HCT116 (cell line): ENCODE results near the gene KCND3. TPM values are rescaled to one million over a fixed set of nuclear protein-coding genes. Genes with fewer than 3 reads are reported as not detected.

ENCODE experiments used
- ATAC-seq: fragments of 200-7000 bp; cut with Tn5 transposase; 2 replicates; pipeline ENCODE4 v1.9.1; 2020; ENCODE audit warnings: mild to moderate bottlenecking, moderate library complexity
- BruUV-seq: library from RNA; stranded (reverse); fragments of 400-500 nt; replicated peaks from 2 replicates; lab custom pipeline; 2021; lab: Mats Ljungman, UMichigan
- CTCF ChIA-PET: fragments of 300-600 bp; sonication (Branson Sonifier 250); formaldehyde crosslinking; loops from one replicate; lab custom pipeline; 2021; ENCODE audit warnings: antibody characterized with exemption; lab: Charles Lee
- POLR2A ChIA-PET: fragments of 300-600, 350-600 bp; sonication (Branson Sonifier 250); formaldehyde crosslinking; loops from one replicate; lab custom pipeline; 2021; ENCODE audit warnings: antibody characterized with exemption; lab: Charles Lee
- RAD21 ChIA-PET, 2 experiments: fragments of 300-600 bp; sonication (Branson Sonifier 250); formaldehyde crosslinking; loops; one replicate each; lab custom pipeline; 2023; ENCODE audit warnings: low total read pairs in 2 of 2; ENCODE audit not compliant: uncharacterized antibody in 2 of 2, unreplicated experiment in 2 of 2, low non-redundant PET in 1 of 2; lab: Charles Lee
- DNase-seq: peaks from one replicate; pipeline ENCODE4 v3.0.0-alpha.2; 2010; ENCODE audit warnings: low read depth, low spot score
- H2AFZ ChIP-seq: fragments of 200-600 bp; shearing (Covaris generic), sonication (generic); 2 replicates; pipeline ENCODE4 v1.6.1; 2017; ENCODE audit warnings: low read depth, mixed run types, mixed read lengths, antibody characterized with exemption, low read length; ENCODE audit not compliant: poor library complexity, severe bottlenecking
- H3K27ac ChIP-seq: 2 replicates; pipeline ENCODE4 v1.5.1; 2012; ENCODE audit warnings: low read depth, low read length
- H3K27me3 ChIP-seq: fragments of 200-600 bp; sonication (generic); 2 replicates; pipeline ENCODE4 v1.6.1; 2016; ENCODE audit warnings: mixed run types, low read length, mixed read lengths; ENCODE audit not compliant: insufficient read depth
- H3K36me3 ChIP-seq, 2 experiments: fragments of 200-500 bp in 1 of 2; fragments of 200-600 bp in 1 of 2; sonication (Bioruptor generic) in 1 of 2; sonication (generic) in 1 of 2; 2 replicates each; pipeline versions ENCODE4 v1.5.1 to v1.6.1; 2014 to 2016; ENCODE audit warnings: low read length in 2 of 2, inconsistent platforms in 1 of 2, mixed read lengths in 1 of 2, mixed run types in 1 of 2; ENCODE audit not compliant: insufficient read depth in 2 of 2, control insufficient read depth in 1 of 2
- H3K4me1 ChIP-seq, 2 experiments: fragments of 200-600 bp in 1 of 2; sonication (generic) in 1 of 2; 2 replicates each; pipeline versions ENCODE4 v1.5.1 to v1.6.1; 2012 to 2017; ENCODE audit warnings: low read length in 2 of 2, inconsistent platforms in 1 of 2, mild to moderate bottlenecking in 1 of 2, mixed read lengths in 1 of 2, mixed run types in 1 of 2, moderate library complexity in 1 of 2; ENCODE audit not compliant: insufficient read depth in 2 of 2, control insufficient read depth in 1 of 2
- H3K4me2 ChIP-seq: fragments of 200-600 bp; sonication (generic); 2 replicates; pipeline ENCODE4 v1.6.1; 2017; ENCODE audit warnings: mixed run types, low read length, mixed read lengths
- H3K4me3 ChIP-seq, 2 experiments: fragments of 200-600 bp in 1 of 2; sonication (generic) in 1 of 2; replicated peaks in 1 of 2; 2 replicates each; pipeline ENCODE4 v1.5.1; 2011 to 2016; ENCODE audit warnings: low read length in 2 of 2, control low read depth in 1 of 2, low read depth in 1 of 2, mild to moderate bottlenecking in 1 of 2, mixed read lengths in 1 of 2, mixed run types in 1 of 2
- H3K79me2 ChIP-seq: fragments of 200-600 bp; sonication (generic); 2 replicates; pipeline ENCODE4 v1.6.1; 2017; ENCODE audit warnings: mild to moderate bottlenecking, mixed run types, low read length, moderate library complexity, mixed read lengths; ENCODE audit not compliant: insufficient read depth
- H3K9ac ChIP-seq: fragments of 200-600 bp; sonication (generic); 2 replicates; pipeline ENCODE4 v1.6.1; 2016; ENCODE audit warnings: low read length, mixed read lengths
- H3K9me2 ChIP-seq: fragments of 200-600 bp; sonication (generic), shearing (Covaris generic); 2 replicates; pipeline ENCODE4 v1.6.1; 2017; ENCODE audit warnings: mixed run types, mild to moderate bottlenecking, moderate library complexity; ENCODE audit not compliant: insufficient read depth
- H3K9me3 ChIP-seq, 2 experiments: fragments of 200-500 bp in 1 of 2; fragments of 200-600 bp in 1 of 2; sonication (Bioruptor generic) in 1 of 2; sonication (generic) in 1 of 2; 2 replicates each; pipeline ENCODE4 v1.6.1; 2014 to 2017; ENCODE audit warnings: low read length in 2 of 2, mixed read lengths in 2 of 2, inconsistent platforms in 1 of 2, low read depth in 1 of 2, mild to moderate bottlenecking in 1 of 2, mixed run types in 1 of 2, moderate library complexity in 1 of 2; ENCODE audit not compliant: control insufficient read depth in 1 of 2, insufficient read depth in 1 of 2
- H4K20me1 ChIP-seq: fragments of 200-600 bp; sonication (generic), shearing (Covaris generic); 2 replicates; pipeline ENCODE4 v1.6.1; 2017; ENCODE audit warnings: mixed run types, mild to moderate bottlenecking, moderate library complexity; ENCODE audit not compliant: insufficient read depth
- CBX3 ChIP-seq: IDR thresholded peaks from 2 replicates; pipeline ENCODE4 v1.6.1; 2012; ENCODE audit warnings: low read depth
- CTCF ChIP-seq, 3 experiments: fragments of 200-600 bp in 1 of 3; sonication (generic) in 1 of 3; IDR thresholded peaks in 2 of 3; conservative IDR thresholded peaks in 1 of 3; 2 replicates each; pipeline ENCODE4 v1.5.1; 2012 to 2017; ENCODE audit warnings: low read depth in 2 of 3, low read length in 2 of 3, antibody characterized with exemption in 1 of 3, borderline replicate concordance in 1 of 3, control low read depth in 1 of 3, mild to moderate bottlenecking in 1 of 3, mixed read lengths in 1 of 3, mixed run types in 1 of 3, moderate library complexity in 1 of 3; ENCODE audit not compliant: insufficient read depth in 1 of 3
- EZH2 ChIP-seq: fragments of 200-600 bp; sonication (generic); IDR thresholded peaks from 2 replicates; pipeline ENCODE4 v1.6.1; 2017; ENCODE audit warnings: antibody characterized with exemption, mixed run types
- ZFX ChIP-seq: fragments of 450-650 bp; IDR thresholded peaks from 2 replicates; pipeline ENCODE4 v1.6.1; 2017
- intact Hi-C: fragments of 100-400 bp; cut with micrococcal nuclease; formaldehyde crosslinking; loops from 2 replicates; pipeline ENCODE4 v1.10.0; 2022
- total RNA-seq: library from RNA; stranded (reverse); gene quantifications from one replicate; pipeline ENCODE4 v1.2.1, GENCODE V29; 2021; ENCODE audit not compliant: unreplicated experiment

The KCND3 gene
- total RNA-seq, 1 experiment from 2014 or later: 0.44 TPM

- CTCF ChIA-PET: interaction anchor here (0.6 kb wide), 1 partner anchor 250 kb away, joined by 3 read pairs; no protein-coding TSS in a partner anchor
- Histone ChIP-seq H4K20me1 (no peaks in the 10 kb centered on the region), H3K4me1 (peaks cover 11 to 18% of the 10 kb centered on the region in 2 experiments), H3K36me3 (peaks cover 26 to 36% of the 10 kb centered on the region in 2 experiments), H3K9me2 (no peaks in the 10 kb centered on the region), H3K27ac (no peak overlapping the region), H3K27me3 (no peaks in the 10 kb centered on the region), H3K4me3 (no peak overlapping the region), H3K79me2 (peaks cover 49% of the 10 kb centered on the region), H2AFZ (no peak overlapping the region), H3K4me2 (no peak overlapping the region), H3K9me3 (no peaks in the 10 kb centered on the region), H3K9ac (no peak overlapping the region)
- BruUV-seq: no TSS peak
- intact Hi-C loops: no loop called here
- DNase-seq (no peak), ATAC-seq (no peak)
- TF ChIP-seq CTCF (IDR thresholded peaks at IDR 0.05 in 2 of 3, conservative IDR thresholded peaks at IDR 0.05 in 1 of 3; ENCODE audit: borderline replicate concordance in 1 of 3, insufficient read depth in 1 of 3, low read depth in 2 of 3, low read length in 2 of 3) (peak in 1 of 3 experiments; percentile 27; a peak in 1 of 6 replicates), CBX3 (no peak)
- POLR2A ChIA-PET: no interaction called here
- RAD21 ChIA-PET: no interaction called here
Measured at GRCh38 chr1:111758373-111758772, 231.1 kb downstream of the KCND3 start.

- peak overlapping the region; percentile 84 for H3K4me2 ChIP-seq
- peak overlapping the region; percentile 68 to 83 for H3K4me3 ChIP-seq
- no TSS peak for BruUV-seq
- TF ChIP-seq ZFX (peak; percentile 59), EZH2 (no peak)
- TF ChIP-seq, all 23 proteins: peak for 1
- Histone ChIP-seq H3K4me1 (peaks cover 11 to 18% of the 10 kb centered on the region in 2 experiments), H3K9me2 (no peaks in the 10 kb centered on the region), H2AFZ (no peak overlapping the region), H3K36me3 (peaks cover 8 to 18% of the 10 kb centered on the region in 2 experiments), H3K27ac (peak overlapping the region; percentile 89), H4K20me1 (no peaks in the 10 kb centered on the region), H3K9ac (peak overlapping the region; percentile 90), H3K79me2 (peaks cover 44% of the 10 kb centered on the region), H3K9me3 (no peaks in the 10 kb centered on the region), H3K27me3 (no peaks in the 10 kb centered on the region)
- intact Hi-C loops: no loop called here
- no peak for DNase-seq
- ChIA-PET CTCF (interaction anchor here (0.7 to 2.6 kb wide), 6 partner anchors 9 to 274 kb away, joined by 3 to 8 read pairs (median 4); no protein-coding TSS in a partner anchor), POLR2A (no interaction called here), RAD21 (interaction anchor here in 1 of 2 experiments (1.6 kb wide), 1 partner anchor 8 kb away, joined by 3 read pairs; no protein-coding TSS in a partner anchor)
- ATAC-seq: peak; percentile 34
Measured at GRCh38 chr1:111756124-111756513, 233.3 kb downstream of the KCND3 start.
